ENCODE results near the gene CCDC13. TPM values are rescaled to one million over a fixed set of nuclear protein-coding genes. Genes with fewer than 3 reads are reported as not detected.
A peak's percentile ranks its signal among the peaks of the same experiment; 100 is the strongest.

CCDC13 gene
- total RNA-seq, 1 donor from 2014 or later: 1.6 TPM

DNA sequence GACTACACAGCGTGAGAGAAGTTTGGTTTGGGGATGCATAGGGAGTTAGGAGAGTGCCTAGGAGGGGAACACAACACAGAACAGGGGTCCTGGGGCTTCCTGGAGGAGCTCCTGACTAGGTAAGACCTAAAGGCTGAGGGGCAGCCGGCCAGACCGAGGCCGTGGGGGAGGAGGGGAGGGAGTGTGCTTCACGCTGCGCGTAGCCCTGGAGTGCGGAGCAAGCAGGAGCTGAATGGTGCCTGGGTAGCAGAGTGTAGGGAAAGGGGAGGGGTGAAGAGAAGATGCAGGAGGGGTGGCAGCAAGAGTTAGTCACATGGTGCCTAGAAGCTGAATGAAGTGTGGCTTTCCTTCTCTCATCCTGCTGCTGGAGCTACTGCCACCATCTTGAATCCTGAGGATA lies 38.0 kb downstream of the CCDC13 start:
- no peak for ATAC-seq
- peak; percentile 38 for DNase-seq (ENCODE audit: low spot score)

GRCh38 chr3:42734263-42734860 lies 38.7 kb downstream of the CCDC13 start:
- DNase-seq (ENCODE audit: low spot score) (peak; percentile 28), ATAC-seq (no peak)

DNA sequence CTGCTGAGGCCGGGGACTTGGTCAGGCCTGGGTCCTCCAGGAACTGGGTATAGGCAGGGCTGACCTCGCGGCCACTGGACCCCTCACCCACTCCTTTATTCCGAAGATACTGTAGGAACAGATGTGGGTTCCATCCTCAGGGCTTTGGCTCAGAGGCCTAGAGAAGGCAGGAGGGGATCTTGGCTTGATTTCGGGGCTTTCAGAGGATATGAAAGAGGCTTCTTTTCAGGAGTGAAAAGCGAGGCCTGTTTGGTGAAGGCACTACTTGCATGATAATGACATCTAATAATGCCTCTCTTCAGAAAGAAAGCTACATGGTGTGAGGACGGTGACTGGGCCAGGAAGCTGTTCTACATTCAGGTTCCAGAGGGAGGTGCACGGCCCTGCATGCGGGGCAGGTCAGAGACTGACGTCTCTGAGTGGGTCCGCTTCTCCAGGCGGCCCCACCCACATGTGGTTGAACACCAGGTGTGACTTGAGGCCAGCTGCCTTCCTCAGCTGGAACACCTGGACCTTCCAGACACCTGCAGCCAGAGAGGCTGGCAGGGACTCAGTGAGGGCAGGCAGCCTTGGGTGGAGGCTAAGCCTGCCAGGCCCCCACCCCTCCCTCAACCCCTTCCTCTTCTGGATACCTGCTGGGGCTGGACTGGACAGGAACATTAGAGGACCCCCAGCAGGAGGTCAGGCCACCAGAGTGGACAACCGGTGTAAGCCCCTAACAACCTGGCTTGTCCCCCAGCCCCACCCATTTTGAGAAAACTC lies 39.4 kb downstream of the CCDC13 start:
- ATAC-seq (no peak), DNase-seq (ENCODE audit: low spot score) (peak; percentile 24)

DNA sequence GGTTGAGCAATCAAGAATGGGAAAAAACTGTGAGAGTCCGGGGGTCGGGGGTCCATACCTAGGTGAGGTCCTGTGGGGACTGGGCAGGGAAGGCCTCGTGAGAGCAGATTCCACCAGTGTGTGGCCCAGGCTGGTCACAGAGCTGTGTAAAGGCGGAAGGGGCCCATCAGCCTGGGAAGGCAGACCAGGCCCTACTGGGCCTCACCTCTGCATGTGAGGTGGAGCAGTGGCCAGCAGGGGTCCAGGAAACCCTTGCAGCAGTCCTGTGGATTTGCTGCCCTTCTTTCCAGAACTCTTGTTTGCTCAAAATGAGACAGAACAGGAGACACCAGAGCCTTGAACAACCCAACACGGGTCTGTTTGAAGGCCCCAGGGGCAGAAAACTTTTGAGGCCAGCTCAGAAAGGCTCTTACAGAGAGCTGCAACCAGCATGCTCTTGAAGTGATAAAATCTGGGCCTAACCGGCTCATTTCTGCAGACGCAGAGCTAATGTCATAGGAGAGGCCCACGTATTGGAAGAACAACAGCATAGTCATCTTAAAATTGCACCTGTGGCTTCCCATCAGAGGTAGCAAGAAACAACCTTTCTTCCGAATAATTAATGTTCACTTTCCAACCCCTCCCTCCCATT lies 40.1 kb downstream of the CCDC13 start:
- DNase-seq (ENCODE audit: low spot score) (peak; percentile 38), ATAC-seq (no peak)

DNA sequence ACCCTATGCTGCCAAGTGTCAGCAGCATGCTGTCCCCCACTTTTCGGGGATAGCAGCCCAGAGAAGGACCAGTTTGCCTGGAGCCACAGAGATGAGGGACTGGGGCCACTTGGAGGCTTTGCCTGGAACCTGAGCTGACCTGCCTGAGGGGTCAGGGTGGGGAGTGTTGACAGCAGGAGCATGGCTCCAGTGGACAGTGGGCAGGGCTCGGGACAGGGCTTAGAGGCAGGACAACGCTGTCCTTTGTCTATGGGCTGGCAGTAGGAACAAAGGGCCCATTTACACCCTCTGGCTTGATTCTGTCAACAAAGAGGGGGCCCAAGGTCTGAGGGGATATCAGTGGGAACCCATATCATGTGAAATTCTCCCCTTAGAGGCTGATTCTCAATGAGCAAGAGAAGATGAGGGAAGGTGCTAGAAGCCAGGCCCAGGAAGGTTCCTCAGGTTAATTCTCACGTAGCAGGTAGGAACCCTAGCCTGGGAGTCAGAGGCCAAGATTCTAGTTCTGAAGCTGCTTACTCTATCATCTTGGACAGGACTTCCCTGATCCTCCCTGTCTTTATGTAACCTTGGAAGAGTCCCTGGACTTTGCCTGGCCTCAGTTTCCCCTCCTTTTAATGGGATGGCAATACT lies 40.7 kb downstream of the CCDC13 start:
- DNase-seq (ENCODE audit: low spot score): peak; percentile 39

GRCh38 chr3:42731476-42732195 lies 41.4 kb downstream of the CCDC13 start:
- ATAC-seq (no peak), DNase-seq (ENCODE audit: low spot score) (peak; percentile 23)

More for the DNA sequence above, 40.7 kb downstream of the CCDC13 start:
- no peak for ATAC-seq

DNA sequence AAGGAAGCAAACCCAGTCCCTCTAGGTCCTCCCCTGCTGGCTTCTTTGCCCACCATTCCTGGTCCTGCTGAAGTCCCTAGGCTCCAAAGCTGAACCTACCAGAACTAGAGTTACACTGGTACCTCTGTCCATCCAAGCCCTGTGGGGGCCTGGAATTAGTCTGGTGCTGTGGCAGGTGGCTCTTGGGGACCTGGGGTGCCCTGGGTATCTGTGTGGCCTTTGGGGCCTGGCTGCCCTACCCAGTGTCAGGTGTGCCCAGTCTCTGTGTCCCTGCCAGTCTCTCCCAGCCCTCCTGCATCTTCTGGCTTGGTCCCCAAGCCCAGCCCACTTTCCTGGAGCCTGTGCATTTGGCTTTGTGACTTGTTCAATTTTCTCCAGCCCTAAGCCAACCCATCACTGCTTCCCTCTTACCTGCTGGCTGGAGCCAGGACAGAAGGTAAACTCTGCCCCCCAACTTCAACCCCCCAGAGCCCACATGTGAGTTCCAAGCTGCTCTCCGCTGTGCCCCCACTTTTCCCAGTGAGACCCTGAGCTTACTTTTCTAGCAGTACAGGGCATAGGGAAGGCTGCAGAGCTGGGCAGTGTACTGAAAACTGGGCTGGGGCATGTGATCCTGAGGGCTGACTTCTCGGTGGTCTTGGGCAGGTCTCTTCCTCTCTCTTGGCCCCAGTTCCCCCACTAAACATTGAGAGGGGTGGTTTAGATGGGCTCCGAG lies 42.2 kb downstream of the CCDC13 start:
- no peak for ATAC-seq

DNA sequence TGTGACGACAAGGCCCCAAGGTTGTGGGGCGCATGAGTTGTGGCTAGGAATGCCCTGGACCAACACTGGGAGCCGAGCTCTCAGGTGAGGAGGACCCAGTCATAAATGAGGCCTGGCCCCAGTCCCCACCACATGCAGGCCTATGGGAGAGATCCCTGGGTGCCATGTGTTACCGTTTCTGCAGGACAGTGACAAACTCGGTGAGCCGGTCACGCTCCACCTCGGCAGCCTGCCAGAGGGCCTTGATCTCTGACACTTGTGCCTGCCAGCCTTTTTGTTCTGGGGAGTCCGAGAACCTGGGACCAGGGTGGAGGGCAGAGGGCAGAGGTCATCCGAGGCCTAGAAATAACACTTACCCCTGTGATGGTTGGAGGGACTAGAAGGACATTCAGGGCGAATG lies 42.8 kb downstream of the CCDC13 start:
- peak; percentile 59 for DNase-seq (ENCODE audit: low spot score)
- ATAC-seq: peak; percentile 67

More for the DNA sequence above, 42.2 kb downstream of the CCDC13 start:
- peak; percentile 38 for DNase-seq (ENCODE audit: low spot score)

DNA sequence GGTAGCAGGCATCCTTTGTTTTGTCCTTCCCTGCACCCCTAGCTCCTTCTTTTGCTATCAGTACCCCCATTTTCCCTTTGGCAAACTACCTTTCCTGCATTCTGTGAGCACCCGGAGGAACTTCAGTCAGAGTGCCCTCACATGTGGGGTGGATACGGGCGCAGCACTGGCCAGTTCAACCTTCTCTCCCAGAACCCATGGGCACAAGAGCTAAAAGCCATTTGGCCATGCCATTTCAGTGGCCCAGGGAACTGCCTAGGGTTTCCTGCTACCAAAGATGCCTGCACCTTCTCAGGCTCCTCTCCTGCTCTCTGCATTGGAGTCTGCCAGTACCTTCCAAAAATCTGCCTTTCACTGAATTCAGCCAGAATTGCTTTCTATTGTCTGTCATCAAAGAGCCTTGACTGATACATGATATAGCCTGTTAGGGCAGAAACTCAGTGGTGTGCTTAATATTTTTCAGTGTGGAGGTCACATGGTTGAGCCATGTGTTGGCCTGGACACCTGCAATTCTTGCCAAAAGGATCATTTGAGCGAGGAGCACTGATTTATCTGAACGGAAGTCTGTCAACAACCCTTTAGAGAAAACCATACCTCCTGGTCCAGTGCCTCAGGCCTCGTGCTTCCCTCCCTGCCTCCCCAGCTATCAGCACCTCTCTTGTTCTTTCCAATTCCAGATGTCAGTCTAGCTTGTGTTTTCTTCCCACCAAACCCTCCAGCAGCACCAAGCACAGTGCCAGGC lies 43.5 kb downstream of the CCDC13 start:
- DNase-seq (ENCODE audit: low spot score) (peak; percentile 32), ATAC-seq (peak; percentile 54)

- ATAC-seq: no peak
Observed at GRCh38 chr3:42728668-42729364, 44.2 kb downstream of the CCDC13 start.

DNA sequence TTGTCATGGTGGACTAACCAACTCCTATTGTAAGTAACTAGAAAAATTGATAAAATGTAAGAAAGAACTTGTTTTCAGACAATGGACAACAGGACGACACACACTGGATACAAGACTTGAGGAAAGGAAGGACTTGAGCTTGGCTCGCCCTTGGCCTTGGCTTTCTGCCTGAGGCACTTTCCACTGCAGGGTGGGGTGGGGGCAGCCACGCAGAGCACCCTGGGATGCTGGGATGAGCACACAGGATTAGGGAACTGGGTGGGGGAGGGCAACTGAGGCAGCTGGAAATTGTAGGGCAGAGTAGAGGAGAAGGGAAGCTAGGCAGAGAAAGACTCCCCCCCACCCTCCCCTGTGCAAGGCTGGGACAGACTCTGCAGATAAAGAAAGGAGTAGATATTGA lies 45.0 kb downstream of the CCDC13 start:
- no peak for ATAC-seq
- DNase-seq (ENCODE audit: low spot score): peak; percentile 27

More at GRCh38 chr3:42728668-42729364, 44.2 kb downstream of the CCDC13 start:
- peak; percentile 23 for DNase-seq (ENCODE audit: low spot score)

DNA sequence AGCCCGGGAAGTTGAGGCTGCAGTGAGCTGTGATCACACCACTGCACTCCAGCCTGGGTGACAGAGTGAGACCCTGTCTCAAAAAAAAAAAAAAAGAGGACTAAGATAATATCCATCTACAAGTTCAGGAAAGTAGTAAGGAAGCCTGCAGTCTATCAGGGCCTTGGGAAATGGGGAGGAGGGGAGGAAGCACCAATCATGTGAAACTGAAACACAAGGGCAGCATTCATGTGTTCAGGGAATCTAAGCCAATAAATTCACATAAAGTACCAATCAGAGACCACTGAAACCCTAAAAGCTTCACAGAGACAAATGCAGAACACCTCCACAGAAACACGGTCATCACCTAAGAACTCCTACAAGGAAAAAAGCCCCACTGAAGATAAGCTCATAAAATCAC lies 47.6 kb downstream of the CCDC13 start:
- ATAC-seq: no peak
- DNase-seq (ENCODE audit: low spot score): no peak

- ATAC-seq (no peak), DNase-seq (ENCODE audit: low spot score) (no peak)
Observed at GRCh38 chr3:42723219-42723618, 49.8 kb downstream of the CCDC13 start.

Other genes with a start within 250 kb of the CCDC13 start
- gene SEC22C, start 191.3 kb downstream of the CCDC13 start, total RNA-seq: 14.2 TPM
- 14.4 TPM for gene SS18L2, start 182.4 kb downstream of the CCDC13 start, total RNA-seq
- gene NKTR, start 172.6 kb downstream of the CCDC13 start, total RNA-seq: 29.2 TPM
- gene ZBTB47, start 119.6 kb downstream of the CCDC13 start, total RNA-seq: 5.0 TPM
- gene KLHL40, start 87.7 kb downstream of the CCDC13 start, total RNA-seq: not detected
- 0.40 TPM for gene HHATL, start 70.5 kb downstream of the CCDC13 start, total RNA-seq
- 112 TPM for gene HIGD1A, start 31.2 kb upstream of the CCDC13 start, total RNA-seq
- gene ACKR2, start 36.2 kb upstream of the CCDC13 start, total RNA-seq: 17.6 TPM
- gene CYP8B1, start 102.6 kb upstream of the CCDC13 start, total RNA-seq: 425 TPM
- 3.0 TPM for gene ZNF662, start 132.9 kb upstream of the CCDC13 start, total RNA-seq
- 19.9 TPM for gene GASK1A, start 206.1 kb upstream of the CCDC13 start, total RNA-seq

All from left lobe of liver (tissue), 2 donors.